Measurements from ENCODE around the gene TNFRSF18. TPM values are rescaled to one million over a fixed set of nuclear protein-coding genes. Genes with fewer than 3 reads are reported as not detected.

The TNFRSF18 gene
- total RNA-seq, 1 donor, result not detected

GRCh38 chr1:1169429-1170214 lies 36.8 kb downstream of the TNFRSF18 start:
- Histone ChIP-seq H3K79me2 (ENCODE audit: insufficient read depth, low read length) (no peaks in the 10 kb centered on the region), H3K36me3 (ENCODE audit: insufficient read depth, low read length) (no peaks in the 10 kb centered on the region), H3K27me3 (ENCODE audit: insufficient read depth, low read length) (peaks cover 32% of the 10 kb centered on the region), H3K27ac (ENCODE audit: low read depth, low read length) (no peak overlapping the region), H2AFZ (ENCODE audit: low read length) (no peak overlapping the region), H3K4me2 (ENCODE audit: insufficient read depth, low read length) (no peak overlapping the region), H3K4me3 (ENCODE audit: insufficient read depth, low read length) (no peak overlapping the region), H3K9me3 (ENCODE audit: low read depth, low read length) (no peaks in the 10 kb centered on the region), H4K20me1 (ENCODE audit: insufficient read depth, low read length) (no peaks in the 10 kb centered on the region), H3K4me1 (ENCODE audit: insufficient read depth, low read length) (no peaks in the 10 kb centered on the region)
- TF ChIP-seq CTCF (IDR thresholded peaks at IDR 0.05; ENCODE audit: extremely low read depth, low read depth, low read length), result no peak
- DNase-seq (ENCODE audit: insufficient read length, low spot score, missing footprints), result no peak

- no peak for TF ChIP-seq CTCF (IDR thresholded peaks at IDR 0.05; ENCODE audit: extremely low read depth, low read depth, low read length)
- H3K4me2 ChIP-seq (ENCODE audit: insufficient read depth, low read length), result no peak overlapping the region
- no peak overlapping the region for H2AFZ ChIP-seq (ENCODE audit: low read length)
- H3K36me3 ChIP-seq (ENCODE audit: insufficient read depth, low read length), result no peaks in the 10 kb centered on the region
- H3K9me3 ChIP-seq (ENCODE audit: low read depth, low read length), result no peaks in the 10 kb centered on the region
- DNase-seq (ENCODE audit: insufficient read length, low spot score, missing footprints), result no peak
- no peaks in the 10 kb centered on the region for H3K4me1 ChIP-seq (ENCODE audit: insufficient read depth, low read length)
- peaks cover 29% of the 10 kb centered on the region for H3K27me3 ChIP-seq (ENCODE audit: insufficient read depth, low read length)
- H3K79me2 ChIP-seq (ENCODE audit: insufficient read depth, low read length), result no peaks in the 10 kb centered on the region
- no peak overlapping the region for H3K4me3 ChIP-seq (ENCODE audit: insufficient read depth, low read length)
- no peaks in the 10 kb centered on the region for H4K20me1 ChIP-seq (ENCODE audit: insufficient read depth, low read length)
- H3K27ac ChIP-seq (ENCODE audit: low read depth, low read length), result no peak overlapping the region
These were observed 37.7 kb downstream of the TNFRSF18 start for GRCh38 chr1:1168451-1169411.

GRCh38 chr1:1167841-1168450 lies 38.4 kb downstream of the TNFRSF18 start:
- no peak overlapping the region for H3K27ac ChIP-seq (ENCODE audit: low read depth, low read length)
- no peaks in the 10 kb centered on the region for H3K36me3 ChIP-seq (ENCODE audit: insufficient read depth, low read length)
- no peak overlapping the region for H2AFZ ChIP-seq (ENCODE audit: low read length)
- H3K4me2 ChIP-seq (ENCODE audit: insufficient read depth, low read length), result no peak overlapping the region
- no peak for TF ChIP-seq CTCF (IDR thresholded peaks at IDR 0.05; ENCODE audit: extremely low read depth, low read depth, low read length)
- H3K9me3 ChIP-seq (ENCODE audit: low read depth, low read length), result no peaks in the 10 kb centered on the region
- H3K79me2 ChIP-seq (ENCODE audit: insufficient read depth, low read length), result no peaks in the 10 kb centered on the region
- H3K4me1 ChIP-seq (ENCODE audit: insufficient read depth, low read length), result no peaks in the 10 kb centered on the region
- H4K20me1 ChIP-seq (ENCODE audit: insufficient read depth, low read length), result no peaks in the 10 kb centered on the region
- peaks cover 21% of the 10 kb centered on the region for H3K27me3 ChIP-seq (ENCODE audit: insufficient read depth, low read length)
- H3K4me3 ChIP-seq (ENCODE audit: insufficient read depth, low read length), result no peak overlapping the region
- DNase-seq (ENCODE audit: insufficient read length, low spot score, missing footprints), result no peak
